ENCODE results near the gene BHLHE40. TPM values are rescaled to one million over a fixed set of nuclear protein-coding genes. Genes with fewer than 3 reads are reported as not detected.

The BHLHE40 gene
- polyA plus RNA-seq, 1 of the 3 experiments (the other 2 are of a cell fraction) = 62.2 TPM

- H3K9ac ChIP-seq = no peak overlapping the region
- DNase-seq = no peak
- 96% methylated on average over 5 of the region's 5 CpGs for WGBS (ENCODE audit: low lambda C conversion rate)
- ChIA-PET CTCF (interaction anchor here (0.9 to 1.8 kb wide), 3 partner anchors 8 to 92 kb away, joined by 4 to 7 read pairs (median 5); partner anchors contain the start of gene ARL8B), POLR2A (no interaction called here)
- no peak overlapping the region for H3K4me3 ChIP-seq (ENCODE audit: low read depth in 2 of 2, low read length in 1 of 2)
- H3K36me3 ChIP-seq (replicated peaks in 1 of 2; ENCODE audit: control insufficient read depth in 1 of 2, insufficient read depth in 2 of 2, low read length in 1 of 2) = no peaks in the 10 kb centered on the region
- no peak overlapping the region for H3K27ac ChIP-seq (ENCODE audit: low read depth in 2 of 2, low read length in 1 of 2)
- TF ChIP-seq NFIC (IDR thresholded peaks at IDR 0.05; ENCODE audit: borderline replicate concordance) (no peak), GABPA (IDR thresholded peaks at IDR 0.05; ENCODE audit: low read depth) (no peak)
- H2AFZ ChIP-seq (ENCODE audit: low read depth) = no peak overlapping the region
- no peaks in the 10 kb centered on the region for H3K9me2 ChIP-seq
- no peaks in the 10 kb centered on the region for H3K27me3 ChIP-seq (ENCODE audit: insufficient read depth)
- peaks cover 5 to 16% of the 10 kb centered on the region in 2 experiments; a peak in 2 of 4 replicates for H3K4me1 ChIP-seq (ENCODE audit: control insufficient read depth in 1 of 2, insufficient read depth in 2 of 2, low read depth in 1 of 2, low read length in 1 of 2)
- no peaks in the 10 kb centered on the region for H4K20me1 ChIP-seq (ENCODE audit: insufficient read depth)
- H3F3A ChIP-seq (replicated peaks; ENCODE audit: insufficient read depth) = no peaks in the 10 kb centered on the region
- H3K79me2 ChIP-seq (ENCODE audit: insufficient read depth) = no peaks in the 10 kb centered on the region
- no peaks in the 10 kb centered on the region for H3K9me3 ChIP-seq
- H3K4me2 ChIP-seq = no peak overlapping the region
Measured at GRCh38 chr3:5030152-5030551, 50.9 kb downstream of the BHLHE40 start.

- H3F3A ChIP-seq (replicated peaks; ENCODE audit: insufficient read depth) = no peaks in the 10 kb centered on the region
- H3K4me3 ChIP-seq (ENCODE audit: low read depth in 2 of 2, low read length in 1 of 2) = no peak overlapping the region
- H2AFZ ChIP-seq (ENCODE audit: low read depth) = no peak overlapping the region
- H3K9me2 ChIP-seq = no peaks in the 10 kb centered on the region
- no peak overlapping the region for H3K9ac ChIP-seq
- no peak overlapping the region for H3K27ac ChIP-seq (ENCODE audit: low read depth in 2 of 2, low read length in 1 of 2)
- H3K4me1 ChIP-seq (ENCODE audit: control insufficient read depth in 1 of 2, insufficient read depth in 2 of 2, low read depth in 1 of 2, low read length in 1 of 2) = peaks cover 0 to 4% of the 10 kb centered on the region in 2 experiments; a peak in 1 of 4 replicates
- WGBS (ENCODE audit: low lambda C conversion rate) = 90% methylated on average over 6 of the region's 6 CpGs
- no peak overlapping the region for H3K4me2 ChIP-seq
- CTCF ChIA-PET = interaction anchor here (1.0 to 1.6 kb wide), 3 partner anchors 18 to 28 kb away, joined by 3 to 4 read pairs (median 3); no protein-coding TSS in a partner anchor
- H3K27me3 ChIP-seq (ENCODE audit: insufficient read depth) = no peaks in the 10 kb centered on the region
- no peaks in the 10 kb centered on the region for H3K36me3 ChIP-seq (replicated peaks in 1 of 2; ENCODE audit: control insufficient read depth in 1 of 2, insufficient read depth in 2 of 2, low read length in 1 of 2)
- DNase-seq = no peak
- H3K79me2 ChIP-seq (ENCODE audit: insufficient read depth) = no peaks in the 10 kb centered on the region
- TF ChIP-seq REST (IDR thresholded peaks at IDR 0.05; ENCODE audit: low read depth, low read length) (no peak), TEAD4 (IDR thresholded peaks at IDR 0.05; ENCODE audit: borderline replicate concordance, insufficient read depth) (no peak), MAX (IDR thresholded peaks at IDR 0.05; ENCODE audit: low read depth) (no peak), TAF1 (IDR thresholded peaks at IDR 0.05; ENCODE audit: borderline replicate concordance, low read depth, low read length) (no peak), EZH2phosphoT487 (IDR thresholded peaks at IDR 0.05; ENCODE audit: borderline replicate concordance, low read depth) (no peak), MEF2A (IDR thresholded peaks at IDR 0.05; ENCODE audit: borderline replicate concordance, low read depth) (no peak), USF1 (IDR thresholded peaks at IDR 0.05; ENCODE audit: borderline replicate concordance, low read depth) (no peak), CHD2 (IDR thresholded peaks at IDR 0.05; ENCODE audit: low read length, partially characterized antibody) (no peak), RAD21 (IDR thresholded peaks at IDR 0.05; ENCODE audit: low read length) (no peak), POLR2AphosphoS5 (IDR thresholded peaks at IDR 0.05; ENCODE audit: low read depth, low read length) (no peak), TCF12 (IDR thresholded peaks at IDR 0.05) (no peak), YY1 (IDR thresholded peaks at IDR 0.05; ENCODE audit: low read depth) (no peak), RFX5 (IDR thresholded peaks at IDR 0.05; ENCODE audit: low read length) (no peak), GABPA (IDR thresholded peaks at IDR 0.05; ENCODE audit: low read depth) (no peak), JUND (IDR thresholded peaks at IDR 0.05) (no peak), RXRA (IDR thresholded peaks at IDR 0.05; ENCODE audit: borderline replicate concordance, low read depth) (no peak), FOXM1 (IDR thresholded peaks at IDR 0.05; ENCODE audit: low read depth) (no peak), NFIC (IDR thresholded peaks at IDR 0.05; ENCODE audit: borderline replicate concordance) (no peak)
- POLR2A ChIA-PET = no interaction called here
- no peaks in the 10 kb centered on the region for H4K20me1 ChIP-seq (ENCODE audit: insufficient read depth)
- no peaks in the 10 kb centered on the region for H3K9me3 ChIP-seq
Measured at GRCh38 chr3:5032844-5033243, 53.6 kb downstream of the BHLHE40 start.
